Left forelimb (tissue), 1 donor: ENCODE measurements around the gene DISC1.
"Not testable (repeated sequence)": the region's sequence is repeated elsewhere in the genome, so short reads cannot be mapped to it uniquely, and the experiment has no call there.

Source experiments
- DNase-seq: peaks from one replicate; pipeline ENCODE4 v3.0.0-alpha.2; 2018; ENCODE audit warnings: low spot score

The DISC1 gene

DNA sequence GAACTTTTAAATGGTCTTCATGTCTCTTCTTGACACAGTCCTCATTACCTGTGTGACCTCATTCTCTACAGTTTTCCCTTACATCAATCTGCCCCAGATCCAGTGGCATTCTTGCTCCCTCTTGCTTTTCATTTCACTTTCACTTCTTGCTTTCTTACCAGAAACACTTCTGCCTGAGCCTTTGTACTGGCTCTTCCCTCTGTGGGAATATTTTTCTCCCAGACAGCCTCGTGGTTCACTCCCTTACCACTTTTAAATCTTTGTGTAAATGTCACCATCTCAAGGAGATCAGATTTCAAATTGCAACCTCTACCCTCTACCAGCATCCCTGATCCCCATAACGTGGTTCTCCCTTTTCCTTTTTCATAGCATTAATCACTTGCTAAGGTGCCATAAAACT is 73.2 kb downstream of the DISC1 start:
- no peak for DNase-seq

DNA sequence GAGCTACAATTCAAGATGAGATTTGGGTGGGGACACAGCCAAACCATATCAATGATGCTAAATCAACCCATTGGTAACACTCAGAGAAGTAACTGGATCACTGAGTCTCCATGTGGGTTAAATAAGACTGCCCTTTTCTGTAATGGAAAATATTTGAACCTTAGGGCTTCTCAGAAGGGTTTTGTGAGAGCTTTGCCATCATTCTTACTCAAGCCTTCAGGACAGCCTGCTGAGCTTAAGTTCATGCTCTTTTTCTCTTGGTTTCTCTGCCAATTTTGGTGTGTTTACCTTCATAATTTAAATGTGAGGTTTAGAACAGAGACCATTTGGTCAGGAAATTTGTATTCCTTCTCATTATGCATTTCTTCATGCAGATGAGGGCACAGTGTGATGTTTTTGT is 74.7 kb downstream of the DISC1 start:
- no peak for DNase-seq

DNA sequence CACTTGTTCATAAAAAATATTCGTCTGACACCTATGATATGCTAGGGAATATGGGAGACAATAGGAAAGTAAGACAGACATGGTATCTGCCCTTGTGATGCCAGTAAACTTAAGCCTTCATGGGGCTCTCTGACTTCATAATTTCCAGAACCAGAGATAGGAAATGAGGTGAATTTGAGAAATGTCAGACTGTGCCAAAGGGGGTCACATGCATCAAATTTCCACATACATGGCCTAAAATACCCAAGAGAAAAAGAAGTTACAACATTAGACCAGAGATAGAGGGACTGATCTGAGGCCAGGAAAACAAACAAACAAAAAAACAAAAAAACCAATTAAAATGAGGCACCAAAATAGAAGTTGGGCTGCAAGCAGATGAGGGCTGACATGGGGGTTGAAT is 75.7 kb downstream of the DISC1 start:
- no peak for DNase-seq

DNA sequence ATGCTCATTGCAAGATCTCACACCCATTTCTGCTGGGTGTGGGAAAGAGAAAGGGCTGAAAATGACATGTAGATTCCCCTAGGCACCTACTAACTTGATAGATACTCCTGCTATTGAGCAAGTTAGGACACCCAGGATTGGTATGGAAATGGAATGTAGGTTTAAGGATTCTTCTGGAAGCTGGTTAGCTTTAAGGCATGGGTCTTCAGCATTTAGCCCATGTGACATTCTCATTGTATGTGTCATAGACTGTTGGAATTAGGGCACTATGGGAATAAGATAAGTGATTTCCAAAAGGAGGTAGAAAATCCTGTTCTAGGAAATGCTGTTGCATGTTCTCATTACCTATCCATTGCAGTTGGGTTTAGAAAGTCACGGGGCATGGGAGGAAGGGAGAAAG is 76.2 kb downstream of the DISC1 start:
- no peak for DNase-seq

DNA sequence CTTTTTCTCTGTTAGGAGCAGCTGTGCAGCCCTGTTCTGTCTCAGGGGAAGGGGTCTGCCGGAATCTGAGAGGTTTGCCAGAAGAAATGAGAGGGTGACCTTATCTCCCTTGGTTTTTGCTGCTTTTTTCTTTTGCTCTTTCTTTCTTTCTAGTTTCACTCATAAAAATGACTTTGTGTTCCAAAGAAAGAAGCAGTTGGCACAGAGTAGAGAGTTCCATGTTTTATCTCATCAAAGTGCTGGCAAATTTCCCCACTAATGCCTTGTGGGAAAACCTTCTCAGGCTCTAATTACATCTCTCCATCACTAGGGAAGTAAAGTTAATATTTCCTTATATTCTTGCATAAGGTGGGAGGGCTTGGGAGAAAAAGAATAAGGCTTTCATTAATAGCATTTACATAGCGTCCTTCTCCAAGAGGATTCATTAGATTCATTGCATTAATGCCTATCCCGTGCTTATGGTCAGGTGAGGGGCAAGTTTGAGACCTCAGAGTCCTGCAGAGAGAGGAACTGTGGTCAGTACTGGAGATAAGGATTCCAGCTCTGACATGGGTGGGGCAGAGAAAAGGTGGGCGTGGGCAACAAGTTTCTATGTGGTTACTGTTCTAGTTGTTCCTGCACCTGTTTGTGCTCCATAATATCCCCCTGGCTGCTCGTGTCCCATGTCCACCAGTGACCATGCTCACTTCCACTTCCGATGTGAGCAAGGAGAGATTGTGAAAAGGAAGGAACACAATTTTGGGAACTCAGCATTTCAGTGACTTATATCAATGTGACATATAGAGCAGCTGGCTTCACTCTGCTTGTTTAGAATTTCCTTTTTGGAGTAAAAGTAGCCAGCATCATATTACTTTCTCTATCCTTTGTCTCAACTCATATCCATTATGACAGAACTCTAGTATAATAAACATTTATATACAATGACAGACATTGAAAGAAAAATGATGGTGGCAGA is 79.5 kb downstream of the DISC1 start:
- DNase-seq, result no peak

DNA sequence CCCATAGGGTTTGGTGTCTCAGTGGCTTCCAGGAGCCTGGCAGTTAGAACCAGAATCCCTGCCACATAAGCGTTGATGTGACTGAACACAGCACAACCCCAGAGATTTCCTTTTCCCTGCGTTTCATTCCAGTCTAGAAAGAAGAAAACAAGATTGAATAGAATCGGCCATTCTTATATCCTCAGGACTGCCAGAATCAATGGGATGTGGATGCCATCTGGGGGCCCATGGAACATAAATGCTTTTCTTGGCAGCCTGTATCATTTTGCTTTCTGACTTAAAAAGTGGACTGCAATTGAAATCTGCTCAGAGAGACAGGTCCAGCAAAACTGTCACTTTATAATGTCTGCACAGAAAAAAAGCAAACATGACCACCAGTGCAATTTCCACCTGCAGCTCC is 80.3 kb downstream of the DISC1 start:
- DNase-seq, result no peak

DNA sequence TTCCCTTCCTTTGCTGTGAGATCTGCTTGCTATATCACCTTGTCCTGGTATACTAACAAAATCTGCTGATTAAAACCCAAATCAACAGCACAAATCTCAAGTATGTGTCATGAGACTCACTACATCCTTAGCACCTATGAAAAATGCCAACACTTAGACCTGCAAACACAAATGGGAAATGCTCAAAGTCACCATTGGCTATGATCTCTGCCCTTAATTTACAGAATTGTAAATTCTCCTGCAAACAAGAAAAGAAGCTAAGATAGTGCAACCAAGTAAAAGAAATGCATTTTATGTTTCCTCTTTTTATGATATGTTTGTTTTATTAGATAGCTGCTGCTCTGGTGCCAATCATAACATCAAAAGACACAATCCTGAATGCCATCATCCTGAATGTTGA is 80.8 kb downstream of the DISC1 start:
- no peak for DNase-seq

DNA sequence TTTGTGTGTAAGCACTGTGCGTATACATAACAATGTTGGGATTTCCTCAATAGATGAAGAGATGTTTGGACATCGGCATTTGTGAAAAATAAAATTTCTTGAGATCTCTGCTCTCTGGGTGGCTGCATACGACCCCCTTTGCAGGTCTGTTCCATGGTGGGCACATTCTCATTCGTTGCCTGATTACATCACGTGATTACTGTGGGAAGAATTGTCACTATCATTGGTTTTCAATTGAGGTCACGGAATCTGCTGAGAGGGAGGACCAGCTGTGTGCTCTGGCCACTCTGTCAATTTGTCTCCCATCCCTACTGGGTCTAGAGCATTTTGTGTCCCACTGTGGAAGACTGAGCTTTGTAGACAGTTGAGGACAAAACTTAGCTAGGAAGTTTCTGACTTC is 81.8 kb downstream of the DISC1 start:
- DNase-seq, result no peak

DNA sequence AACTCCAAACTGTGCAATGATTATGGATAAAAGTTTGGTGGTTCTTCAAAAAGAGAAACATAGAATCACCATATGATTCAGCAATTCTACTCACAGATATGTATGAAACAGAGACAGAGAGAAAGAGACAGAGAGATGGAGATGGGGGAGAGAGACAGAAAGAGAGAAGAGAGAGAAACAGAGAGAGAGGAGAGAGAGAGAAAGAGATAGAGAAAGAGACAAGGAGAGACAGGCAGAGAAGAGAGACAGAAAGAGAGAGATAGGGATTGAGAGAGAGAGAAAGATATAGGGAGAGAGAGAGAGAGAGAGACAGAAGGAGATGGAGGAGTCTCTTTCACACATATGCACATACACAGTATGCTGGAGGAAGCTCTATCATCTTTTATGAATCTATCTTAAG is 87.8 kb downstream of the DISC1 start:
- no peak for DNase-seq

DNA sequence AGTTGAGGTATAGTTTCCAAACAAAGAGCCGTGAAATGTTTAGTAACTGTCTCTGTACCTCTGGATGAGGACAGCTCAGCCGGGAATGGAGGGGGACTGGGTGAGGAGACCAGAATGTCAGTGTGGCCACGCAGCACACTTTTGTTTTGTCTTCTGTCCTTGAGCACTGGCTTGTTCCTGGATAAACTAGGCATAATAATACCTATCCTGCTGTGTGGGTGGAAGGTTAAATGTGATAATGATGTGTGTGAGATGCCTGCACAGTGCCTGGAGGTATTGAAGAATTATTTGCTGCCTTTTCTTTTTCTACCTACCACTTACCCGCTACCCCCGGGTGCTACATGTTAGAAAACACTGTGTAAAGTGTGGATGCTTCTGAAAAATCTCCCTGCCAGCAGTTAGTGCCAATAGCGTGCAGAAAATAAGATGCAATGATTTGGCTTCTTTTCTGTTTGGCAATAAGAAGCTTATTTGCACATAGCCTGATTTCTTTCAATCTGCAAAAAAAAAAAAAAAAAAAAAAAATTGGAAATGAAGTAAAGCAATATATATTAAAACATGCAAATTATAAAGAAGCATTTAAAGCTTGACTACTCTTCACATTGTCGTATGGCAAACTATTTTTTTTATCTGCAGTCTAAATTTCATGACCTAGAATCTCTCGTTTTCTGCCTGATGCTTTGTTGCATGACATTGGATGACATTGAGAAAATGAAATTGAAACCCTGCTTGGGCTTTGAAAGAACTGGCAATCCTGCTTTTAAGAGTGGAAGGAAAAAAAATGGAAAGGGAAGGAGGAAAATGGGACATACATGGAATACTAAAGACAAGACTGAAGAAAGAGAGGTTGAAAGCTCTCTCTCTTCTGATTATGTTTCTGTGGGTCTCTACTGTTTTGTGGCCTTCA is 89.5 kb downstream of the DISC1 start:
- DNase-seq, result no peak

DNA sequence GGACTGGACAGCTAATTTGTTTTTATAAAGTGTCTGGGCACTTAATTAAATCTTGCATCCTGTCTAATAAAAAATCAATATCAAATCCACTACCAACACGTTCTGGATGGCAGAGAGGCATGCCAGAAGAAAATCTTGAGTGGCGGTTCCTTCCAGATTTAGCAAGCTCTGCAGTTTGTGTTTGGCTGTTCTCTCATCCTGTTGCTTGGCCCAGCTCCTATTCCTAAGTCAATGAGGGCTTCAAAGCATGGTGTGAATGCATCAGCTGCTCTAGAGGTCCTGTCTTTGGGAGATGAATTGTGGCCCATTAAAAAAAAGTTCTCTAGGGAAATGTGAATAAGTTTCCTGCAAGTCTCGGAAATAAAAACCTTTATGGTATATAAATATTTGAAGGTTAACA is 90.3 kb downstream of the DISC1 start:
- DNase-seq, result no peak

DNA sequence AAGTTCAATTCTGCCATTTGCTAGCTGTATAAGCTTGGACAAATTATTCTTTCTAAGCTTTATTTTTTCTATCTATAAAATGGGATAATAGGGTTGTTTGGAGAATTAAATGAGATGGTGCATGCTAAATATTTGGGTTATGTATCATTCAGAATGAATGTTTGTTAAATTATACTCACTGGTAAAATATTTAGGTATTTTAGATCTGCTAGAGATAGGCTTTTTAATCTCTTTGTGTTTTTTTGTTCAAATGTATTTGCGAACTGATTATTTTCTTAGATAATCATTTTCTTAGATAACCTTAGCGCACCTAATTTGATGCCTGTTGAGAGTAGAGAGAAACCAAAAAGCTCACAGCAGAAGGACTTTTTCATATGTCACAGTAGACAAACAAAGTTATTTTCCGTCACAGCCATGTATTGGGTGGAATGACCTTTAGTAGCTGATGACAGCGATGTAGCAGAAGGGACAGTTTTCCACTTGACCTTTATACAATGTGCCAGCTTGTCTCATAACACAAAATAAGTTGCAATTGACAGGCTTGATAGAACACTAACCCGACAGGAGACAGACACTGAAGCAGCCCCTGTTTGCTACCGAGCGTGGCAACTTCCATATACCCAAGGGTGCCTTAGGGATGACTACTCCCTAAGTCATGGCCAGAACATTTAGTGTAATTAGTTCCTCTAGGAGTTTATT is 93.0 kb downstream of the DISC1 start:
- no peak for DNase-seq

DNA sequence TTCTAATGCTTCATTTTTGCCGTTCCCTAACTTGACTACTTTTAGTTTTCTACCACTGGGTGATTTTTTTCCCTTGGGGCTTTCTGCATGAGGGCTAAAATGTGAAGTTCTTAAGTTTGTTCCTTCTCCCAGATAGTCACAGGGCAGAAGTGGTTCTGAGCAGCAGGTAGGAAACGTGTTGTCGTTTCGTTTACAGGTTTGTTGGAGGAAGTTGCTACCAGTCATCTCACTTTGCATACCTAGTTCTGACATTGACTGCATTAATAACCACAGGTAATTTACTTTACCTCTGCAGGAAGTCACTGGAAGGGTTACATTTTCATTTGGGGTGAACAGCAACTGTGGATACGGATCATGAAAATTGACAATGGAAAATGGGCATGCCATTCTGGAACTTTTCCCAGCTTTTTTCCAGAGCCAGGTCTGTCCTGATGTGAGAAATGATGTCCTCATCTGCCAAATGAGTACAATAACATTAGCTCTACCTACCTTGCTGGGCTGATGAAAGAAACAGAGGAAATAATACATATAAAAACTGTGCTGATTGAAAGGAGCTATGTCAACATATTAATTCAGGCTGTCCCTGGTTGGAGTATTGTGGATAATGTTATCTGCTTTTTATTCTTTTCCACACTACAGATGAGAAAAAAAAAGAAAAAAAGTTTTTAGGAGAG is 94.2 kb downstream of the DISC1 start:
- no peak for DNase-seq

DNA sequence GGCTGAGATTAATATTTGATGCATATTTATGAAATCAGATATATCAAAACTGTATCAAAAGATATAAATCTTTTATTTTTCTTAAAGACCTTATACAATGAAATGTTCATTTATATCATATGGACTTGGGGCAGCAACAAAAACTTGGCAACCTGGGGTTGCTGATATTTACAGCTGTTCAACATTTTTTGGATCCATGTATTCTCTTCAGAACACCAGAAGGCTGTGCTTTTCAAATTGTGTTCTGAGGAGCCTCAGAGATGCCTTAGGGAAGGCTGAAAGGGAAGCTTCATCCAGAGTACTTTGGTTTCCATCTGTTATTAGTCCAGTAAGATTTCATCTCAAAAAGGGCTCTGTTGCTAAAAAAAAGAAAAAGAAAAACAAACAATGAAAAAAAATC is 94.8 kb downstream of the DISC1 start:
- no peak for DNase-seq

DNA sequence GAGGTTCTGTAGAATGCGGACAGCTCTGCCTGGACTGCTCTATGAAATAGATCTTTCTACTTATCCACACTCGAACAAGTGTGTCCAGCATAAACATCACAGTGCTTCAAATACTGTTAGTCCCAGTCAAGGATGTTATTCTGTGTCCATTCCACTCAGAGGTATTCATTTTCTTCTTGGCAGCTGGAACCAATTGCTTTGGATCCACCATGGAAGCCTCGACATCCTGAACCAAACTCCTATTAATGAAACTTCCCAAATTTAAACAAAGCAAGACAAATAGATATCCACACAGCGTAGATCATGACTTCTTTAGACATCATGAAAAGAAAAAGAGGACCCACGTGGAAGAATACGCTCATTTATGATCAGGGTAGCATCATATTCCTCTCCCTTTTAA is 95.8 kb downstream of the DISC1 start:
- DNase-seq, result no peak

DNA sequence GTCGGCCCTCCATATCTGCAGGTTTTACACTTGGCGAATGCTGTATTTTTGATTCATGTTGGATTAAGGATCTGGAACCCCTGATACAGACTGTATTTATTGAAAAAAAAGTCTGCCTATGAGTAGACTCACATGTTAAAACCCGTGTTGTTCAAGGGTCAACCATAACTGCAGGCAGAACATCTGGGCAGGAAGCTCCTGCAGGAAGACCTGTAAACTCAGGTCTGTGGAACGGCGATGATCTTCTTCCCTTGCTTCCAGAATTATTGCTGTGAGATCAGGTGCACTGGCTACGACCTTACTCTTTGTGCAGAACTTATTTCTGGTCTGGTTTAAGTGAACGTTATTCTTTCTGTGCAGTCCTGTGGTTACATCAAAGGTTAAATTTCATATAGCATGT is 96.6 kb downstream of the DISC1 start:
- DNase-seq, result no peak

DNA sequence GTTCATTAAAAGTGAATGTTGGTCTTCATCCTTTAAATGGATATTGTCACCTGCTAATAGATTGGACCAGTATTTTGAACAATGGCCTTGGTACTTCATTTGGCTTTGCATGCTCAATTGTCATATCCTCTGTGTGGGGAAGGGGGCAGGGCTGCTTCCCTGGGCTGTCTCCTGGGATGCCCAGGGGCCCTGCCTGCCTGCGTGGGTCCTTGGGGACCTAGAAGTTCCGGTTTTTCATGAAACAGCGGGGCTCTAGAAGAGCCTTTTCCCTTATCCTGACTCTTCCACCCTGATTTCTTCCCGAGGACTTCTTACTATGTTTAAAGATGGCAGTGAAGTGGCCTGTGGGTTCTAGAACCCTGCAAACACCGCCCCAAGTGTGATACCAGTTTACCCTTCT is 97.5 kb downstream of the DISC1 start:
- DNase-seq, result no peak

DNA sequence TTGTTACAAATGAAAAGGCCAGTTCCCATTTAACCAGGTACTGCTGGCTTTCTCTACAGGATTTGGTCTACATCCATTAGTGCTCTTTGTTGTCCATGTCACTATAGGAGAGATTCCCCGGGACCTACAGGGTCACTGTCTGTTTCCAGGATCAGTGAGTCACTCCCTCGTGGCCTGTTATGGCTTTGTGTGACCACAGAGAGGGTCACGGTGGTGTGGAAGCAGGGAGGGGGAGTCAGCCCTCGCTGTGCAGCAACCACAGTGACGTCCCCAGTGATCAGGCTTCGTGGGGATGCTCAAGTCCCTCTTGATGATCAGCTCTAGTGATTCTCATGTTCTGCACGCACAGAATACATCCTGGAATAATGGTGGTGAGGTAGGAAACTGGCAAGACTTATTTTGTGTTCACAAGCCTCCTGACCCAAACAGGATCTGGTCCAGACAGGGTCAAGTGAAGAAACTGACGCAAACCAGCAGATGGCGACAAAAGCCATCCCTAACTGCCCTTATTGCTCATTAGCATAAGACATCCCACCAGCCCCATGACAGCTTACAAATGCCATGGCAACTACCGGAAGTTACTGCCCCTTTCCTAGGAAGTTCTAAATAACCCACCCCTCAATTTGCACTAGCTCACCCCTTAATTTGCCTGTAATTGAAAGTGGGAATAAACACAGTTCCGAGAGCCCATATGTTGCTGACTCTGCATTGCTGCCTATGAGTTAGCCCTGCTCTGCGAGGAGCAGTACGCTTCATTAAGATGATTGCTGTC is 98.5 kb downstream of the DISC1 start:
- DNase-seq, result no peak

DNA sequence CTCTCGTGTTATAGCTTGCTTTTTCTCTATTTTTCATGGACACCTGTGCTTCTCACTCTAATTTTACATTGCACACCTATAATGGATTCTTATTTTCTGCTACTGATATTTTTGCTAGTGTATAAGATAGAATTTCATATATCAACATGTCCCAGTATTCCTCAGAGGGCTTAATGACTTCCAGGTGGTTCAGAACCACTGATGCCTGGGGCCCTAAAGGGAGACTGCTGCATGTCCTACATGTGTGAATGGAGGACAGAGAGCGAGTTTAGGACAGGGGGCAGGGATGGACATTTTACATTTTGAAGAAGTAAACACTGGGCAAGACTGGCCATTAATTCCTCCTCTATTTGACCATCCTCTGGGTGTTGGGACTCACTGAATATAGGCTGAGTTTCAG is 100.6 kb downstream of the DISC1 start:
- no peak for DNase-seq

DNA sequence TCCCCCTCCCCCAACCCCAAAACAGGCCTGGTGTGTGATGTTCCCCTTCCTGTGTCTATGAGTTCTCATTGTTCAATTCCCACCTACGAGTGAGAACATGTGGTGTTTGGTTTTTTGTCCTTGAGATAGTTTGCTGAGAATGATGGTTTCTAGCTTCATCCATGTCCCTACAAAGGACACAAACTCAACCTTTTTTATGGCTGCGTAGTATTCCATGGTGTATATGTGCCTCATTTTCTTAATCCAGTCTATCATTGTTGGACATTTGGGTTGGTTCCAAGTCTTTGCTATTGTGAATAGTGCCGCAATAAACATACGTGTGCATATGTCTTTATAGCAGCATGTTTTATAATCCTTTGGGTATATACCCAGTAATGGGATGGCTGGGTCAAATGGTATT is 102.4 kb downstream of the DISC1 start:
- DNase-seq, result not testable (repeated sequence)

DNA sequence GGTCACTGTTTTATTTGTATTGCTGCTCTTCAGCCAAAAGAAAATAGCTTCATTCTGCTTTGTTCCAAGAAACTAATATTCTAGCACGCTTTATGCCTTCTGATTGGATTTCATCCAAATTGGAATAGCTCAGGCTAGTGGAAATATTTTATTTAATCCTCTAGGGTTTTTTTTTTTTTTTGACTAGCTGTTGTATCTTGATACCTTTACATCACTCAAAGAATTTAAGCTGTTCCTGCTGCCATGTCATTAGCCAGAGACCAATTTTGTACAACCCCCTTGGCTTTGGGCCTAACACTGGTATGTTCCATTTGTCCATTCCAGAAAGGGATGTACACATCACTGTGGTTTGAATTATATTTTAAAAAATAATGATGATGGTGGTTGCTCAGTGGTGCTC is 103.0 kb downstream of the DISC1 start:
- no peak for DNase-seq
